Lung (tissue), 12 donors: ENCODE data around the gene DCUN1D5. TPM values are rescaled to one million over a fixed set of nuclear protein-coding genes. Genes with fewer than 3 reads are reported as not detected.
"Not testable (repeated sequence)": the region's sequence is repeated elsewhere in the genome, so short reads cannot be mapped to it uniquely, and the experiment has no call there.

ENCODE experiments used
- ATAC-seq: fragments of 200-7000 bp; cut with Tn5 transposase; one replicate; pipeline ENCODE4 v1.9.1; 2020; ENCODE audit warnings: moderate number of reproducible peaks; ENCODE audit not compliant: insufficient read depth, low FRiP score
- DNase-seq, 3 donors: peaks; one replicate each; pipeline ENCODE4 v3.0.0-alpha.2; 2013 to 2017
- H3K27ac ChIP-seq, 2 donors: one replicate each; pipeline ENCODE4 v1.5.1; 2013; ENCODE audit warnings: mild to moderate bottlenecking in 2 of 2, moderate library complexity in 2 of 2, control low read depth in 1 of 2, inconsistent platforms in 1 of 2, low read depth in 1 of 2, low read length in 1 of 2
- H3K27me3 ChIP-seq, 3 donors: one replicate each; pipeline ENCODE4 v1.5.1; 2013; ENCODE audit warnings: low read length in 2 of 3; ENCODE audit not compliant: control insufficient read depth in 3 of 3, insufficient read depth in 3 of 3
- H3K36me3 ChIP-seq, 4 donors: one replicate each; pipeline ENCODE4 v1.5.1; 2013; ENCODE audit warnings: low read length in 4 of 4, mild to moderate bottlenecking in 1 of 4, moderate library complexity in 1 of 4; ENCODE audit not compliant: control insufficient read depth in 4 of 4, insufficient read depth in 4 of 4
- H3K4me1 ChIP-seq, 5 donors: one replicate each; pipeline ENCODE4 v1.5.1; 2013; ENCODE audit warnings: low read length in 5 of 5, mild to moderate bottlenecking in 2 of 5, moderate library complexity in 1 of 5; ENCODE audit not compliant: control insufficient read depth in 5 of 5, insufficient read depth in 5 of 5
- H3K4me3 ChIP-seq: one replicate; pipeline ENCODE4 v1.5.1; 2013; ENCODE audit warnings: mild to moderate bottlenecking, control low read depth, moderate library complexity
- H3K9ac ChIP-seq, 2 donors: one replicate each; pipeline ENCODE4 v1.5.1; 2013; ENCODE audit warnings: low read length in 2 of 2, control low read depth in 1 of 2; ENCODE audit not compliant: insufficient read depth in 1 of 2
- H3K9me3 ChIP-seq, 4 donors: one replicate each; pipeline ENCODE4 v1.5.1; 2013; ENCODE audit warnings: low read length in 3 of 4, mild to moderate bottlenecking in 1 of 4, moderate library complexity in 1 of 4; ENCODE audit not compliant: control insufficient read depth in 4 of 4, insufficient read depth in 3 of 4
- WGBS, 2 donors: extraction: QIAGEN DNeasy Blood & Tissue Kit; methylation state at CpG; one replicate each; pipeline ENCODE4 v1.1.7; 2013; 5-methylcytosine and 5-hydroxymethylcytosine counted together
- polyA plus RNA-seq, 2 donors: library from polyadenylated mRNA; stranded (reverse); fragments of 200-250 nt; gene quantifications; one replicate each; pipeline ENCODE4 v1.2.1, GENCODE V29; 2013
- total RNA-seq, 2 donors: library from RNA; depleted of rRNA in 1 of 2; stranded (reverse); fragments of >200 nt in 1 of 2; gene quantifications; one replicate each; pipeline ENCODE4 v1.2.1, GENCODE V29; 2014 to 2021
- TF ChIP-seq, protein P1 (sequence below): IDR thresholded peaks from 2 replicates; pipeline ENCODE4 v1.5.1; 2012; ENCODE audit warnings: mild to moderate bottlenecking; ENCODE audit errors: control extremely low read depth, extremely low read depth
- donor health status: control.
- donor health status: control.
- donor health status: Bipolar disorder and iron deficiency.
- donor health status: healthy.
- donor health status: DM: yes; HTN: yes; CAD: no.

DCUN1D5 gene
- total and polyA plus RNA-seq, 4 donors, result 12.4 to 28.8 (median 24.7) TPM

DNA sequence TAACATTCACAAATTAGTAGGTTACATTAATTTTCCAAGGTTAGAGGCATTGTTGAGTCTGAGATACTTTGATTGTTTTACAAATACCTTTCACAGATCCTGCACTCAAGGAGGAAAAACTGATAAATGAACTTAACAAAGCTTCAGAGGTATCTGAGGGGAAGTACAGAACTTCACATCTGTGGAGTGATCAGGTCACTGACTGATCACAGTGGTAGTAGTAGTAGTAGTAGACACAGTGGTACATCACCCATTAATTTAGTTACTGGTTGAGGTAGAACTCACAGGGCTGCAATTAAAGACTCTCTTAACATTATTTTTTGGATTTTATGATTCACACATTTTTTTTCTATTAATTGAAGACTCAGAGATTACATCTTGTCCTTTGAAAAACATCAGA, 56.7 kb downstream of the DCUN1D5 start:
- TF ChIP-seq, protein P1, sequence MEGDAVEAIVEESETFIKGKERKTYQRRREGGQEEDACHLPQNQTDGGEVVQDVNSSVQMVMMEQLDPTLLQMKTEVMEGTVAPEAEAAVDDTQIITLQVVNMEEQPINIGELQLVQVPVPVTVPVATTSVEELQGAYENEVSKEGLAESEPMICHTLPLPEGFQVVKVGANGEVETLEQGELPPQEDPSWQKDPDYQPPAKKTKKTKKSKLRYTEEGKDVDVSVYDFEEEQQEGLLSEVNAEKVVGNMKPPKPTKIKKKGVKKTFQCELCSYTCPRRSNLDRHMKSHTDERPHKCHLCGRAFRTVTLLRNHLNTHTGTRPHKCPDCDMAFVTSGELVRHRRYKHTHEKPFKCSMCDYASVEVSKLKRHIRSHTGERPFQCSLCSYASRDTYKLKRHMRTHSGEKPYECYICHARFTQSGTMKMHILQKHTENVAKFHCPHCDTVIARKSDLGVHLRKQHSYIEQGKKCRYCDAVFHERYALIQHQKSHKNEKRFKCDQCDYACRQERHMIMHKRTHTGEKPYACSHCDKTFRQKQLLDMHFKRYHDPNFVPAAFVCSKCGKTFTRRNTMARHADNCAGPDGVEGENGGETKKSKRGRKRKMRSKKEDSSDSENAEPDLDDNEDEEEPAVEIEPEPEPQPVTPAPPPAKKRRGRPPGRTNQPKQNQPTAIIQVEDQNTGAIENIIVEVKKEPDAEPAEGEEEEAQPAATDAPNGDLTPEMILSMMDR, result no peak
- H3K27ac ChIP-seq, result no peak overlapping the region
- H3K9me3 ChIP-seq, result no peaks in the 10 kb centered on the region
- ATAC-seq (no peak), DNase-seq (no peak)
- no peak overlapping the region for H3K4me3 ChIP-seq
- no peaks in the 10 kb centered on the region for H3K27me3 ChIP-seq
- no peak overlapping the region for H3K9ac ChIP-seq
- no peaks in the 10 kb centered on the region for H3K4me1 ChIP-seq
- H3K36me3 ChIP-seq, result no peaks in the 10 kb centered on the region

DNA sequence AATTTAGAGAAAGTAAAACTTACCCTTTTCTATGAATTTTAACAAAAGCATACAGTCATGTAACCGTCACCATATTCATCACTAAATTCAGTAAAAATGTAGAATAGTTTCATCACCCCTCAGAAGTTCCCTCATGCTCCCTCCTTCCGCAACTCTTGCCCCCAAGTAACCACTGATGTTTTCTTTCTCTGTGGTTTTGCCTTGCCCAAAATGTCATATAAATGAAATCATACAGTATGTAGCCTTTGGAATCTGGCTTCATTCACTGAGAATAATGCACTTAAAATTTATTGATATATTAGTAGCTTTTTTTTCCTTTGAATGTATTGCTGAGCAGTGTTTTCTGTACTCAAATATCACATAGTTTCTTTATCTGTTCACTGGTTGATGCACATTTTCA, 60.1 kb downstream of the DCUN1D5 start:
- DNase-seq (no peak), ATAC-seq (no peak)
- Histone ChIP-seq H3K4me3 (no peak overlapping the region), H3K9ac (no peak overlapping the region), H3K27me3 (no peaks in the 10 kb centered on the region), H3K36me3 (no peaks in the 10 kb centered on the region), H3K9me3 (no peaks in the 10 kb centered on the region), H3K4me1 (no peaks in the 10 kb centered on the region), H3K27ac (no peak overlapping the region)
- TF ChIP-seq, protein P1, result no peak
- WGBS, 2 donors, result 71 to 88% methylated on average over 2 of the region's 2 CpGs

DNA sequence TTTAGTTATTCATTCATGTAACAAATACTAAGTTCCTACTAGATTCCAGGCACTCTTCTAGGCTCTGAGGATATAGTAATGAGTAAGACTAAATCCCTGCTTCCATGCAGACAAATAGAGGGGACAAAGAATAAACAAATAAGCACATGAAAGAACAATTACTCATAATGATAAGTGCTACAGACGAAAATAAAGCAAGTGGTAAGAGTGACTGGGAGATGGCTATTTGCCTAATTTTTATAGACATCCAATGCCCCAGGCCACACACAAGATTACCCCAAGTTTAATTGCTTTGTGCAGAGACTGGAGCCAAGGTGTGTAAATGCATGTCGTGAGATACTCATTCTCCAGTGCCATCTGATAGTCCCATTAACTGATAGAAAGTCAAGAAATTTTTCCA, 62.6 kb downstream of the DCUN1D5 start:
- WGBS, 2 donors, result 51 to 66% methylated on average over 2 of the region's 2 CpGs
- H3K27ac ChIP-seq, result no peak overlapping the region
- no peaks in the 10 kb centered on the region for H3K4me1 ChIP-seq
- ATAC-seq (no peak), DNase-seq (no peak)
- H3K4me3 ChIP-seq, result no peak overlapping the region
- H3K27me3 ChIP-seq, result no peaks in the 10 kb centered on the region
- no peaks in the 10 kb centered on the region for H3K9me3 ChIP-seq
- H3K9ac ChIP-seq, result no peak overlapping the region
- TF ChIP-seq, protein P1, result no peak
- no peaks in the 10 kb centered on the region for H3K36me3 ChIP-seq

DNA sequence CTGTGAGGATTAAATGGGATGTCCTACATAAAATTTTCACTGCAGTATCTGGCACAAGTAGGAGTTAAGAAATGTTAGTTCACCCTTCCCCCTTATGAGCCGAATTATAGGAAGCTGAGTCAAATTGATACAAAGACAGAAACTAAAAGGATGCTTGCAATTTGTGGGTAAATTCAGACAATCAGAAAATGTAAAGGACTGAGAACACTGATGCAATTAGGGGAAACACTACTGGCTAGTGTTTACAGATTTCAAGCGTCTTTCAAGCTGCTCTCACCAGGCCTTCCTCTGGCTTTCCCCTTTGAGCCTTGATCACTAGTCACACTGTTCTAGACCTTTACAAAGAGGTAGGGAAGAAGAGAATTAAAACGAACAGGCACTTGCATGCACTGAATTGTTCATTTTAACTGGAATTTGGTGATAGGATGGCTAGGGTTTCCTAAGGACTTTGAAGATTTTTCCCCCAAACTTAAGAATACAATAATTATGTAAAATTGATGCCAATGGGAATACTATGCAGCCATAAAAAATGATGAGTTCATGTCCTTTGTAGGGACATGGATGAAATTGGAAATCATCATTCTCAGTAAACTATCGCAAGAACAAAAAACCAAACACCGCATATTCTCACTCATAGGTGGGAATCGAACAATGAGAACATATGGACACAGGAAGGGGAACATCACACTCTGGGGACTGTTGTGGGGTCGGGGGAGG, 63.5 kb downstream of the DCUN1D5 start:
- DNase-seq, result not testable (repeated sequence)

More for the DNA sequence above, 63.5 kb downstream of the DCUN1D5 start:
- H3K27me3 ChIP-seq, H3K27ac ChIP-seq, H3K36me3 ChIP-seq, H3K9ac ChIP-seq, ATAC-seq, H3K4me1 ChIP-seq, H3K4me3 ChIP-seq, H3K9me3 ChIP-seq: not testable (repeated sequence)
- WGBS, 2 donors, result 79 to 87% methylated on average over 6 of the region's 7 CpGs
